Stomach smooth muscle (tissue), 2 donors: ENCODE data around the gene DBNL.

Source experiments
- H3K27ac ChIP-seq: one replicate; pipeline ENCODE4 v1.7.0; 2013; ENCODE audit warnings: mild to moderate bottlenecking, low read length, inconsistent platforms
- H3K27me3 ChIP-seq, 2 donors: one replicate each; pipeline ENCODE4 v1.7.0; 2013; ENCODE audit warnings: low read length in 2 of 2; ENCODE audit not compliant: insufficient read depth in 2 of 2, control insufficient read depth in 1 of 2
- H3K36me3 ChIP-seq, 2 donors: one replicate each; pipeline ENCODE4 v1.7.0; 2013; ENCODE audit warnings: low read length in 2 of 2; ENCODE audit not compliant: control insufficient read depth in 2 of 2, insufficient read depth in 2 of 2
- H3K4me1 ChIP-seq: one replicate; pipeline ENCODE4 v1.7.0; 2013; ENCODE audit warnings: low read length; ENCODE audit not compliant: control insufficient read depth, insufficient read depth
- H3K4me3 ChIP-seq, 2 donors: one replicate each; pipeline ENCODE4 v1.7.0; 2013; ENCODE audit warnings: low read length in 2 of 2
- H3K9ac ChIP-seq, 2 donors: one replicate each; pipeline ENCODE4 v1.7.0; 2013; ENCODE audit warnings: low read length in 2 of 2, mild to moderate bottlenecking in 1 of 2
- H3K9me3 ChIP-seq, 2 donors: one replicate each; pipeline ENCODE4 v1.7.0; 2013; ENCODE audit warnings: low read length in 2 of 2; ENCODE audit not compliant: control insufficient read depth in 2 of 2
- donor health status: healthy.
- donor health status: Pancreatic carcinoma.

DBNL gene

DNA sequence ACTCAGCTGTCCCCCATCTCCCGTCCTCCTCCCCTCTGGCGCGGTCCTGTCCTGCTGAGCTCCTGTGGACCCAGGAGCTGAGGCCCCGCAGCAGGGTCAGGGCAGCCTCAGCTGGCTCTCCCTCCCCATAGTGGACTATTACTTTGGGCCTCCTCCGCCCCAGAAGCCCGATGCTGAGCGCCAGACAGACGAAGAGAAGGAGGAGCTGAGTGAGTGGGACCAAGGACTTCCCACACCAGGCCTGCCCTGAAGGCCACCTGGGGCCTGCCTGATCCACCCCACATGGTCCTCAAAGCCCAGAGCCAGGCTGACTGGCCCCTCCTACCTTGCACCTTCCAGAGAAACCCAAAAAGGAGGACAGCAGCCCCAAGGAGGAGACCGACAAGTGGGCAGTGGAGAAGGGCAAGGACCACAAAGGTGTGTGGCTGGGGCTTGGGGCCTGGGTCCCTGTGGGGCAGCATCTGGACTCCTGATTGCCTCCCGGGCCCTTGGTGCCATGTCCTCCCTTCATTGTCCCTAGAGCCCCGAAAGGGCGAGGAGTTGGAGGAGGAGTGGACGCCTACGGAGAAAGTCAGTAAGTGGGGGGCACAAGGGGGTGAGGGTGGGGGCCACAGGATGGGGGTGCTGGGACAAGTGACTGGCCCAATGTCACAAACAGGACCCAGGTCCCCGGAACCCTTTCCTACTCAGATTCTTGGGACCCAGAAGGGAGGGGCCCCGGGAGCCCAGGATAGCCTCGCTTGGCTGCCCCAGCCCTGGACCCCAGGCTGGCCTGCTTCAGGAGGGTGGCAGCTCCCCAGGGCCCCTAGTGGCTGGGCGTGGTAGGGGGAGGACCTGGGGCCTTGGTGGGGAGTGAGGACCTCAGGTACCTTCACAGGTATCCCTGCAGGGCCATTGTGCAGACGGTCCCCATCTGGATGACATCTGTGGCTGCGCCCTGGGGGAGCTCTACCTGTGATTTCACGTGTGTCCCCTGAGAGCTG is 64.6 kb downstream of the DBNL start:
- peaks cover 4 to 38% of the 10 kb centered on the region in 2 donors for H3K27me3 ChIP-seq
- peaks cover 25% of the 10 kb centered on the region for H3K4me1 ChIP-seq
- no peak overlapping the region for H3K27ac ChIP-seq
- H3K9me3 ChIP-seq = no peaks in the 10 kb centered on the region
- H3K36me3 ChIP-seq = peaks cover 1 to 11% of the 10 kb centered on the region in 2 donors
- H3K9ac ChIP-seq = peak overlapping the region in 1 of 2 donors; percentile 21
- H3K4me3 ChIP-seq = no peak overlapping the region

DNA sequence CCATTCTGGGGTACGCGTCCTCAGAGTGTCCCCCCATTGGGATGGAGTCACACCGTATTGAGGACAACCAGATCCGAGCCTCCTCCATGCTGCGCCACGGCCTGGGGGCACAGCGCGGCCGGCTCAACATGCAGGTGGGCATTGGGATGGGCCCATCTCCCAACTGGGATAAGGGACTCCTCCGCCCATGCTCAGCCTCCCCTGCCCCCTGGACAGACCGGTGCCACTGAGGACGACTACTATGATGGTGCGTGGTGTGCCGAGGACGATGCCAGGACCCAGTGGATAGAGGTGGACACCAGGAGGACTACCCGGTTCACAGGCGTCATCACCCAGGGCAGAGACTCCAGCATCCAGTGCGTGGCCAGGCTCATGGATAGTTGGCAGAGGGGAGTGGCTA is 65.5 kb downstream of the DBNL start:
- H3K4me1 ChIP-seq = peaks cover 18% of the 10 kb centered on the region
- peaks cover 6 to 14% of the 10 kb centered on the region in 2 donors for H3K36me3 ChIP-seq

DNA sequence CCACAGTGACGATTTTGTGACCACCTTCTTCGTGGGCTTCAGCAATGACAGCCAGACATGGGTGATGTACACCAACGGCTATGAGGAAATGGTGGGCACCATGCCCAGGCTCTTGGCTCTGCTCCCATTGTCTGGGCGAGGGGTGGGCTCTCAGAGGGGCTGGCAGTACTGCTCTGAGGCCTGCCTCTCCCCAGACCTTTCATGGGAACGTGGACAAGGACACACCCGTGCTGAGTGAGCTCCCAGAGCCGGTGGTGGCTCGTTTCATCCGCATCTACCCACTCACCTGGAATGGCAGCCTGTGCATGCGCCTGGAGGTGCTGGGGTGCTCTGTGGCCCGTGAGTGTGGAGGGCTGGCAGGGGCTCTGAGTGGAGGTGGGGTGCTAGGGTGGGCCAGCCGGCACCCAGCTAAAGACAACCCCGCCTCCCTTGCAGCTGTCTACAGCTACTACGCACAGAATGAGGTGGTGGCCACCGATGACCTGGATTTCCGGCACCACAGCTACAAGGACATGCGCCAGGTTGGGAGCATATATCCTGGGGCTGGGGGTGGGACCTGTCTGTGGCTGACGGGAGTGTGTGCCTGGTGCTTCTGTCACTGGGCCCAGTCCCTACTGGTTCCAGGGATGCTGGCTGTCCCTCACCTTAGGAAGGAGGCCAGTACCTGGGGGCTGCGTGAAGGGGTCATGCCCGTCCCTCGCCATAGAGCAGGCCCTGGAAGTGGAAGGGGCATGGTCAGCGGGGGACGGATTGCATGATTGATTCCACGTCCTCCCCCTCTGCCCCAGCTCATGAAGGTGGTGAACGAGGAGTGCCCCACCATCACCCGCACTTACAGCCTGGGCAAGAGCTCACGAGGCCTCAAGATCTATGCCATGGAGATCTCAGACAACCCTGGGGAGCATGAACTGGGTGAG is 66.5 kb downstream of the DBNL start:
- Histone ChIP-seq H3K9me3 (no peaks in the 10 kb centered on the region), H3K27me3 (peaks cover 2 to 26% of the 10 kb centered on the region in 2 donors), H3K4me3 (no peak overlapping the region), H3K36me3 (peaks cover 14 to 23% of the 10 kb centered on the region in 2 donors), H3K9ac (no peak overlapping the region), H3K4me1 (peaks cover 8% of the 10 kb centered on the region), H3K27ac (no peak overlapping the region)

More for the DNA sequence above, 65.5 kb downstream of the DBNL start:
- Histone ChIP-seq H3K27ac (no peak overlapping the region), H3K4me3 (no peak overlapping the region), H3K9me3 (no peaks in the 10 kb centered on the region), H3K9ac (no peak overlapping the region), H3K27me3 (peaks cover 4 to 30% of the 10 kb centered on the region in 2 donors)
